Right lobe of liver (tissue), 4 donors: Measurements from ENCODE around the gene HELZ2.

Experiments used
- CTCF ChIP-seq, 4 donors: fragments of 200-600 bp in 3 of 4; fragments of 450-650 bp in 1 of 4; IDR thresholded peaks; one replicate each; pipeline versions ENCODE4 v1.5.1 to v1.8.0; 2016 to 2022; ENCODE audit warnings: antibody characterized with exemption in 4 of 4, mild to moderate bottlenecking in 2 of 4
- POLR2A ChIP-seq: fragments of 450-650 bp; IDR thresholded peaks from one replicate; pipeline ENCODE4 v1.6.1; 2017; ENCODE audit warnings: antibody characterized with exemption, mild to moderate bottlenecking
- donor health status: DM: no; HTN: no; CAD: no.
- donor health status: DM: no; HTN: no; CAD: no.
- donor health status: DM: no; HTN: yes; CAD: no.

- TF ChIP-seq POLR2A, result no peak
- TF ChIP-seq CTCF (IDR thresholded peaks at IDR 0.05), result no peak
Measured at GRCh38 chr20:63585616-63586565, 11.9 kb upstream of the HELZ2 start.
